HepG2 (cell line): ENCODE data around the gene TMEM116. TPM values are rescaled to one million over a fixed set of nuclear protein-coding genes. Genes with fewer than 3 reads are reported as not detected.

Experiments
- ATRX ChIP-seq: sonication (generic); formaldehyde crosslinking; IDR thresholded peaks from 2 replicates; pipeline ENCODE4 v1.4.0; 2020; ENCODE audit warnings: missing genetic modification reagents, borderline replicate concordance
- CBX5 ChIP-seq: sonication (generic); formaldehyde crosslinking; IDR thresholded peaks from 2 replicates; pipeline ENCODE4 v1.4.0; 2020; ENCODE audit warnings: missing genetic modification reagents, borderline replicate concordance
- CEBPB ChIP-seq: IDR thresholded peaks from 2 replicates; pipeline ENCODE4 v1.6.1; 2011; ENCODE audit warnings: low read depth, low read length, improper control_type of control experiment, borderline replicate concordance
- HES4 ChIP-seq: sonication (generic); formaldehyde crosslinking; IDR thresholded peaks from 2 replicates; pipeline ENCODE4 v1.9.0; 2021; ENCODE audit warnings: mild to moderate bottlenecking, missing genetic modification reagents, borderline replicate concordance
- HNF4G ChIP-seq, 2 experiments: sonication (generic) in 1 of 2; formaldehyde crosslinking in 1 of 2; IDR thresholded peaks; 2 replicates each; pipeline versions ENCODE4 v1.4.0 to v1.6.1; 2011 to 2020; ENCODE audit warnings: borderline replicate concordance in 2 of 2, low read depth in 2 of 2, mild to moderate bottlenecking in 2 of 2, low read length in 1 of 2, missing genetic modification reagents in 1 of 2, moderate library complexity in 1 of 2
- HNRNPK ChIP-seq: fragments of 200-400 bp; formaldehyde crosslinking; IDR thresholded peaks from 2 replicates; pipeline ENCODE4 v1.6.1; 2018; ENCODE audit warnings: low read length, low read depth, moderate library complexity, mild to moderate bottlenecking; ENCODE audit not compliant: poor library complexity, severe bottlenecking
- JUND ChIP-seq: sonication (generic); formaldehyde crosslinking; IDR thresholded peaks from 2 replicates; pipeline ENCODE4 v1.8.0; 2022; ENCODE audit warnings: mild to moderate bottlenecking, missing genetic modification reagents
- MEF2D ChIP-seq: sonication (generic); formaldehyde crosslinking; IDR thresholded peaks from 2 replicates; pipeline ENCODE4 v1.5.1; 2020; ENCODE audit warnings: mild to moderate bottlenecking, missing genetic modification reagents
- NONO ChIP-seq, 2 experiments: fragments of 450-650 bp in 1 of 2; sonication (generic) in 1 of 2; formaldehyde crosslinking in 1 of 2; IDR thresholded peaks in 1 of 2; conservative IDR thresholded peaks in 1 of 2; 2 replicates each; pipeline versions ENCODE4 v1.6.1 to v1.8.0; 2017 to 2022; ENCODE audit warnings: mild to moderate bottlenecking in 1 of 2, missing genetic modification reagents in 1 of 2, moderate library complexity in 1 of 2
- POLR2AphosphoS2 ChIP-seq: IDR thresholded peaks from 2 replicates; pipeline ENCODE4 v1.6.1; 2011; ENCODE audit warnings: low read depth, low read length, improper control_type of control experiment
- RBM22 ChIP-seq: fragments of 200-400 bp; formaldehyde crosslinking; optimal IDR thresholded peaks from 2 replicates; pipeline ENCODE3; 2017; ENCODE audit warnings: mild to moderate bottlenecking, low read length, moderate library complexity
- RFX3 ChIP-seq: IDR thresholded peaks from 2 replicates; pipeline ENCODE4 v1.6.1; 2016; ENCODE audit warnings: missing biosample characterization, missing genetic modification reagents
- SSRP1 ChIP-seq: IDR thresholded peaks from 2 replicates; pipeline ENCODE4 v1.6.1; 2016; ENCODE audit warnings: control low read depth
- STAT5B ChIP-seq: sonication (generic); formaldehyde crosslinking; IDR thresholded peaks from 2 replicates; pipeline ENCODE4 v1.4.0; 2020; ENCODE audit warnings: missing genetic modification reagents
- ZNF335 ChIP-seq: sonication (generic); formaldehyde crosslinking; IDR thresholded peaks from 2 replicates; pipeline ENCODE4 v1.4.0; 2020; ENCODE audit warnings: missing genetic modification reagents
- ZNF550 ChIP-seq: sonication (generic); formaldehyde crosslinking; IDR thresholded peaks from 2 replicates; pipeline ENCODE4 v1.4.0; 2020; ENCODE audit warnings: mild to moderate bottlenecking, missing genetic modification reagents, borderline replicate concordance
- ZNF564 ChIP-seq: sonication (generic); formaldehyde crosslinking; IDR thresholded peaks from 2 replicates; pipeline ENCODE4 v1.8.1; 2023; ENCODE audit warnings: mild to moderate bottlenecking, missing genetic modification reagents
- ZNF670 ChIP-seq: sonication (generic); formaldehyde crosslinking; IDR thresholded peaks from 2 replicates; pipeline ENCODE4 v1.8.0; 2022; ENCODE audit warnings: mild to moderate bottlenecking, missing genetic modification reagents, borderline replicate concordance
- polyA plus RNA-seq, 8 experiments: library from polyadenylated mRNA; depleted of rRNA in 3 of 8; stranded (reverse) in 7 of 8; unstranded in 1 of 8; fragments of >200 nt; fragmentation: Illumina TruSeq in 4 of 8; extraction: Trizol in 4 of 8; gene quantifications; 2 replicates each; pipeline versions ENCODE4 v1.2.1 to v1.2.3, GENCODE V29; 2011 to 2016; ENCODE audit warnings: low read depth in 4 of 8, missing spikeins in 1 of 8, mixed read lengths in 1 of 8; ENCODE audit not compliant: insufficient read depth in 1 of 8
- total RNA-seq, 5 experiments: library from RNA; depleted of rRNA; stranded (reverse); fragments of >200 nt; fragmentation: Illumina TruSeq; extraction: Trizol; gene quantifications; 2 replicates each; pipeline ENCODE4 v1.2.3, GENCODE V29; 2016; ENCODE audit warnings: low read depth in 1 of 5
- TF ChIP-seq, protein P1 (sequence below): sonication (generic); formaldehyde crosslinking; IDR thresholded peaks from 2 replicates; pipeline ENCODE4 v1.5.1; 2020; ENCODE audit warnings: mild to moderate bottlenecking, missing genetic modification reagents, moderate library complexity
- TF ChIP-seq, protein P2 (sequence below): sonication (generic); formaldehyde crosslinking; IDR thresholded peaks from 2 replicates; pipeline ENCODE4 v1.5.0; 2020; ENCODE audit warnings: missing genetic modification reagents
- TF ChIP-seq, protein P3 (sequence below): sonication (generic); formaldehyde crosslinking; IDR thresholded peaks from 2 replicates; pipeline ENCODE4 v1.4.0; 2020; ENCODE audit warnings: missing genetic modification reagents
- TF ChIP-seq, protein P4 (sequence below): sonication (generic); formaldehyde crosslinking; conservative IDR thresholded peaks from 2 replicates; pipeline ENCODE4 v1.4.0; 2020; ENCODE audit warnings: mild to moderate bottlenecking, missing genetic modification reagents, moderate library complexity

Gene TMEM116
- total and polyA plus RNA-seq, 2 of the 13 experiments (the other 11 are each of a cell fraction or from before 2014, with no cell fraction given): 14.0 to 17.8 TPM

DNA sequence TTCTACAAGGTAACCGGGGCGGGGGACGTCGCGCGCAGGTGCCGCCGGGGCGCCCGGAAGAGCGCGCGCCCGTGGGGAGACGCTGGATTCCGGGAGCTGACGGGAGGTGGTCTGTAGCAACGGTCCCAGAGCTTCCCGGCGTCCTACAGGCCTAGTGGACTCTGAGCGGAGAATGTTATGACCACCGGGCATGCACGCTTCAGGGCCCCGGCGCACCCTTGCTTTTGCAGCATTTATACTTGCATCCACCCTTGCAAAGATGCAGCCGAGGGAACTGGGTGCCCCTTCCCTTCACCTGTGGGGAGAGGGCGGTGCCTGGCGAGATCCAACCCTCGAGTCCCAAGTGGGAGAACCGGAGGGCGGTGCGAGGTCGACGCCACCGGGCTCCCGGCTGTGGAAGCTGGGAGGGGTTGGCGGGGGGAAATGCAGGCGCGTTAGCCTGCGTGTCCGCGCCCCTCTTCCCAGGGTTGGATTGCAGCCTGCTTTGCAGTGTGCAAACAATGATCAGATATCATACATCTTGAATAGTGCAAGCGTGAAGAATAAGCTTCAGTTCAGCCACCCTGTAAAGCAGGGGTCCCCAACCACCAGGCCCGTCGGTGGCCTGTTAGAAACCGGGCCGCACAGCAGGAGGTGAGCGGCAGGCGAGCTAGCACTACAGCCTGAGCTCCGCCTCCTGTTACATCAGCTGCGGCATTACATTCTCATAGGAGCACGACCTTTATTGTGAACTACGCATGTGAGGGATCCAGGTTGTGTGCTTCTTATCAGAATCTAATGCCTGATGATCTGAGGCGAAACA, 837 bp upstream of the TMEM116 start (continued):
- TF ChIP-seq, protein P1, sequence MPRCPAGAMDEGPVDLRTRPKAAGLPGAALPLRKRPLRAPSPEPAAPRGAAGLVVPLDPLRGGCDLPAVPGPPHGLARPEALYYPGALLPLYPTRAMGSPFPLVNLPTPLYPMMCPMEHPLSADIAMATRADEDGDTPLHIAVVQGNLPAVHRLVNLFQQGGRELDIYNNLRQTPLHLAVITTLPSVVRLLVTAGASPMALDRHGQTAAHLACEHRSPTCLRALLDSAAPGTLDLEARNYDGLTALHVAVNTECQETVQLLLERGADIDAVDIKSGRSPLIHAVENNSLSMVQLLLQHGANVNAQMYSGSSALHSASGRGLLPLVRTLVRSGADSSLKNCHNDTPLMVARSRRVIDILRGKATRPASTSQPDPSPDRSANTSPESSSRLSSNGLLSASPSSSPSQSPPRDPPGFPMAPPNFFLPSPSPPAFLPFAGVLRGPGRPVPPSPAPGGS (CRISPR knock-in tag): peak; percentile 66; the same call in 1 of the 2 replicates
- TF ChIP-seq SSRP1 (CRISPR knock-in tag) (no peak), RBM22 (no peak), ATRX (CRISPR knock-in tag) (no peak), JUND (CRISPR knock-in tag) (no peak), CBX5 (peak; percentile 34; the same call in 1 of the 2 replicates), RFX3 (CRISPR knock-in tag) (no peak), ZNF564 (CRISPR knock-in tag) (peak; percentile 68; the same call in 1 of the 2 replicates), ZNF550 (CRISPR knock-in tag) (no peak), ZNF670 (CRISPR knock-in tag) (0 out of 2 replicates have a peak, but pooled peaks have one; percentile 68), CEBPB (peak; percentile 55; the same call in 1 of the 2 replicates), NONO (IDR thresholded peaks at IDR 0.05) (no peak), NONO (CRISPR knock-in tag; conservative IDR thresholded peaks at IDR 0.05) (no peak; the same call in none of the 2 replicates), HNRNPK (no peak), POLR2AphosphoS2 (no peak), HES4 (no peak), STAT5B (CRISPR knock-in tag) (no peak), HNF4G (IDR thresholded peaks at IDR 0.05; ENCODE audit: borderline replicate concordance, low read depth, low read length) (no peak), HNF4G (CRISPR knock-in tag; IDR thresholded peaks at IDR 0.05; ENCODE audit: borderline replicate concordance, low read depth) (no peak), MEF2D (CRISPR knock-in tag) (no peak), ZNF335 (CRISPR knock-in tag) (no peak)
- TF ChIP-seq, protein P2, sequence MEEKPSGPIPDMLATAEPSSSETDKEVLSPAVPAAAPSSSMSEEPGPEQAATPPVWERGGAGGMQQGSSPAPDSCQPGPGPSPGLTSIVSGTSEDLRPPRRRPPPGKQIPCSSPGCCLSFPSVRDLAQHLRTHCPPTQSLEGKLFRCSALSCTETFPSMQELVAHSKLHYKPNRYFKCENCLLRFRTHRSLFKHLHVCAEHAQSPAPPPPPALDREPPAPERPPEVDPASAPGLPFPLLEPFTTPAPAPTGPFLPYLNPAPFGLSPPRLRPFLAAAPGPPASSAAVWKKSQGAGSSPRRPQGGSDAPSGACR (CRISPR knock-in tag): no peak
- TF ChIP-seq, protein P3, sequence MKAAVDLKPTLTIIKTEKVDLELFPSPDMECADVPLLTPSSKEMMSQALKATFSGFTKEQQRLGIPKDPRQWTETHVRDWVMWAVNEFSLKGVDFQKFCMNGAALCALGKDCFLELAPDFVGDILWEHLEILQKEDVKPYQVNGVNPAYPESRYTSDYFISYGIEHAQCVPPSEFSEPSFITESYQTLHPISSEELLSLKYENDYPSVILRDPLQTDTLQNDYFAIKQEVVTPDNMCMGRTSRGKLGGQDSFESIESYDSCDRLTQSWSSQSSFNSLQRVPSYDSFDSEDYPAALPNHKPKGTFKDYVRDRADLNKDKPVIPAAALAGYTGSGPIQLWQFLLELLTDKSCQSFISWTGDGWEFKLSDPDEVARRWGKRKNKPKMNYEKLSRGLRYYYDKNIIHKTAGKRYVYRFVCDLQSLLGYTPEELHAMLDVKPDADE: no peak
- TF ChIP-seq, protein P4, sequence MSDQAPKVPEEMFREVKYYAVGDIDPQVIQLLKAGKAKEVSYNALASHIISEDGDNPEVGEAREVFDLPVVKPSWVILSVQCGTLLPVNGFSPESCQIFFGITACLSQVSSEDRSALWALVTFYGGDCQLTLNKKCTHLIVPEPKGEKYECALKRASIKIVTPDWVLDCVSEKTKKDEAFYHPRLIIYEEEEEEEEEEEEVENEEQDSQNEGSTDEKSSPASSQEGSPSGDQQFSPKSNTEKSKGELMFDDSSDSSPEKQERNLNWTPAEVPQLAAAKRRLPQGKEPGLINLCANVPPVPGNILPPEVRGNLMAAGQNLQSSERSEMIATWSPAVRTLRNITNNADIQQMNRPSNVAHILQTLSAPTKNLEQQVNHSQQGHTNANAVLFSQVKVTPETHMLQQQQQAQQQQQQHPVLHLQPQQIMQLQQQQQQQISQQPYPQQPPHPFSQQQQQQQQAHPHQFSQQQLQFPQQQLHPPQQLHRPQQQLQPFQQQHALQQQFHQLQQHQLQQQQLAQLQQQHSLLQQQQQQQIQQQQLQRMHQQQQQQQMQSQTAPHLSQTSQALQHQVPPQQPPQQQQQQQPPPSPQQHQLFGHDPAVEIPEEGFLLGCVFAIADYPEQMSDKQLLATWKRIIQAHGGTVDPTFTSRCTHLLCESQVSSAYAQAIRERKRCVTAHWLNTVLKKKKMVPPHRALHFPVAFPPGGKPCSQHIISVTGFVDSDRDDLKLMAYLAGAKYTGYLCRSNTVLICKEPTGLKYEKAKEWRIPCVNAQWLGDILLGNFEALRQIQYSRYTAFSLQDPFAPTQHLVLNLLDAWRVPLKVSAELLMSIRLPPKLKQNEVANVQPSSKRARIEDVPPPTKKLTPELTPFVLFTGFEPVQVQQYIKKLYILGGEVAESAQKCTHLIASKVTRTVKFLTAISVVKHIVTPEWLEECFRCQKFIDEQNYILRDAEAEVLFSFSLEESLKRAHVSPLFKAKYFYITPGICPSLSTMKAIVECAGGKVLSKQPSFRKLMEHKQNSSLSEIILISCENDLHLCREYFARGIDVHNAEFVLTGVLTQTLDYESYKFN (CRISPR knock-in tag): 0 out of 2 replicates have a peak, but pooled peaks have one; percentile 36
